Tongue (tissue), 2 donors: ENCODE results near the gene MSRB2. TPM values are rescaled to one million over a fixed set of nuclear protein-coding genes. Genes with fewer than 3 reads are reported as not detected.

Experiments used
- DNase-seq: peaks from one replicate; pipeline ENCODE4 v3.0.0-alpha.2; 2015
- total RNA-seq: library from RNA; depleted of rRNA; stranded (reverse); fragments of >200 nt; gene quantifications from one replicate; pipeline ENCODE4 v1.2.3, GENCODE V29; 2014

Gene MSRB2
- total RNA-seq, 1 donor from 2014 or later: 20.4 TPM

GRCh38 chr10:23111517-23112286, 16.3 kb downstream of the MSRB2 start:
- no peak for DNase-seq

DNA sequence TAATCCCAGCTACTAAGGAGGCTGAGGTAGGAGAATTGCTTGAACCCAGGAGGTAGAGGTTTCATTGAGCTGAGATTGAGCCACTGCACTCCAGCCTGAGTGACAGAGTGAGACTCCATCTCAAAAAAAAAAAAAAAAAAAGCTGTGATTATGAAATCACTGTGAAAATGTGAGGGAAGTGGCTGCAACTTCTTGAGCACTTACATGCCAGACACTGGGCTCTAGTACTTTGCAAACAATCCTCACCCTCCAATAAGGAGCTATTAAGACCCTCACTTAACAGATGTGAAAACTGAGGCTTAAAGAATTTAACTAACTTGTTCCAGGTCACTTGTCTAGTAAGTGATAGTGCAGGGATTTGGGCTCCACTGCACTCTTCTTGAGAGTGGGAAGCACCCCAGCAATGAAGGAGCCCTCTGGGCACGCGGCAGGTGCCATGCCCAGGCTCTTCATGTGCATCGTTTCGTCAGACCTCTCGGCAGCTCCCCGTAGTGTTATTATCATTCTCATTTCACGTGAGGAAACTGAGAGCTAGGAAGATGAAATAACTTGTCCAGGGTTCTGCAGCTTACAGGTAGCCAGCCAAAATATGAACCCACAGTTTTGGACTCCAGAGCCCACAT, 19.0 kb downstream of the MSRB2 start:
- no peak for DNase-seq

DNA sequence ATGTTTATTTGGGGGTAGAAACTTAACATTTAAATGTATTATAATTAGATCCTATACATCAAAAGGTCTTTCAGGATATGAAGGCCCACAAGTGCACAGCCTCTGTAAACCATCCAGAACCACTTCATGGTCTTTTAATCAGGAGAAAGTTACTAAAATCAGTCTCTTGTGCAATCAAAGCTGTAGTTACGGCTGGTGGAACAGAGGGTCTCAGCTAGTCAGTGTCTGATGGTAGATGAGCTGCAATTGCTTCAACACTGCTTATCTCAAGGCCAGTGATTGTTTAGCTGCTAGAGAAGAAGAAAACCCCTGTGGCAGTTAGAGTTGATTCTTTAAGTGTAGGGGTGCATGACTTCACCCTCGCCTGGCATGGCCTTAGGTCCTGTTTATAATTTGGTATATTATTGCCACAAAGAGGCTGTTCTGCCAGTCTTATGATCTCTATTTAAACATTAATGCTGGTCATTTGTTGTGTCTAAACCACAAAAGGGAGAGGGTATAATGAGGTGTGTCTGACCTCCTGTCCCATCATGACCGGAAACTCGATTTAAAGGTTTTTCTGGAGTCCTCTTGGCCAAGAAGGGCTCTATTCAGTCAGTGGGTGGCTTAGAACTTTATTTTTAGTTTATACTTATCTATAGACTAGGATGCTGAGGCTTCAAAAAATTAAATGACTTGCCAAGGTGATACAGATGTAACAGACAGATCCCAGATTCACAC, 21.3 kb downstream of the MSRB2 start:
- no peak for DNase-seq

DNA sequence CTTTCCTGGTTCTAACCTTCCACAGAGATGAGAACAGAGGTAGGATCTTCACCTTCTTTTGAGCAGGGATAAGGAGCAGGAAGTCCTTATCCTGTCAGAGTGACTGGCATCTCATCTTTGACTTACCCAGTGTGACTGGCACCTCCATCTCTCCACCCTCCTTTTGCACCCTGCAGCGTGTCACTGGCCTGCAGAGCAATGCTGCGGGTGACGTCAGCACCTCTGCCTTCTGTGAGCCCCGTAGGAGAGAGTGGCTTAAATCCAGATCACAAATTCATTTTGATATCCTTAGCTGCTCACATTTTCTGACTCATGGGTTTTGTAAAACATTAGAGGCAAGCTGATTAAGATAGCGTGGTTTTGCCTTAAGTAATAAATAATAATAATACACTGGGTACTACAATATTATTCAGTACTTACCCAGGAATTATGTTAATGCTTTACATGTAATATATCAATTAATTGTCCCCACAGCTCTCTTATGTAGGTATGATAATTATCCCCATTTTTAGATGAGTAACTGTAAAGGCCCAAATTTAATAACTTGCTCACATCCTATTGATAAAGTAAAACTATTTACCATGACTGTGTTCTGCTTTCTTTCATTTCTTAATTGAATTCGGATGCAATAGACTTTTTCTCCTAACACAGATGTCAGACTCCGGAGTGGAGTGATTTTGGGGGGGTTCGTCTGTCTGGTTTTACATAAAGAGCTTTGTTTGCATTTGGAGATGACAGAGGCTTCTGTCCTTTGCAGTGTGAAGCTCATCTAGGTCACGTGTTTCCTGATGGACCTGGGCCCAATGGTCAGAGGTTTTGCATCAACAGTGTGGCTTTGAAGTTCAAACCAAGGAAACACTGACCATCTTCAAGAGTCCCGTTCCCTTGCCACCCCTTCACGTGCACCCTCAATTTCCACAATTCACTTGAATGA, 24.9 kb downstream of the MSRB2 start:
- DNase-seq: no peak

GRCh38 chr10:23121135-23121534, 25.8 kb downstream of the MSRB2 start:
- no peak for DNase-seq

- DNase-seq: no peak
Observed at GRCh38 chr10:23136462-23136861, 41.1 kb downstream of the MSRB2 start.

DNA sequence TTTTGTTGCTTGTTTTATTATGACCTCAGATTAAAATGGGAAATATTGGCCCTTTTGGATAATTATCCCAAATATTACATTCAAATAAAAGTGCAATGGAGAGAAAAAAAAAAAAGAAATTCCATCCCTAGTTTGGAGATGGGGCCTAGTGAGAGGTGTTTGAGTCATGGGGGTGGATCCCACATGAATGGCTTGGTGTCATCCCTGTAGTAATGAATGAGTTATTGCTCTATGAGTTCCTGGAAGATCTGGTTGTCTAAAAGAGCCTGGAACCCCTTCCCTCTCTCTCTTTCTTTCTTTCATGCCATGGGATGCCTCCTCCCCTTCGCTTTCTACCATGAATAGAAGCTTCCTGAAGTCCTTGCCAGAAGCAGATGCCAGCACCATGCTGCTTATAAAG, 44.3 kb downstream of the MSRB2 start:
- no peak for DNase-seq

- no peak for DNase-seq
Observed at GRCh38 chr10:23141995-23142394, 46.6 kb downstream of the MSRB2 start.

DNA sequence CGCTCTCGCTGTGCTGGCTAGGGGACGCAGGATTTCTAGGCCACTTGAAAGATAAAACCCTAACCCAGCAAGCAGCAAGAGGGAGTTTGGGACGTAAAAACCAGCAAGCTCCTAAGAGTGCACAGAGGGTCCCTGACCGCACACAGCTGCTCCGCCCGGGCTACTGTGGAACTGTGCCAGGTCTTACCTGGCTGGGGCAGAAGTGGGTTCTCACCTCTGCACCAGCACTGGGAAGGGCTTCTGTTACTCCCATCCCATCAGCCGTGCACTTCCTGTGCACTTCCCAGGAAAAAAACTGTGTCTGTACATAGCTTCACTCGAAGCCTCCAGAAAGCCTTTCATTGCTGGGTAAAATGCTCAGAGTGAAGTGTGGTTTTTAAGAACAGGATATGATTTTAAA, 50.9 kb downstream of the MSRB2 start:
- DNase-seq: no peak

DNA sequence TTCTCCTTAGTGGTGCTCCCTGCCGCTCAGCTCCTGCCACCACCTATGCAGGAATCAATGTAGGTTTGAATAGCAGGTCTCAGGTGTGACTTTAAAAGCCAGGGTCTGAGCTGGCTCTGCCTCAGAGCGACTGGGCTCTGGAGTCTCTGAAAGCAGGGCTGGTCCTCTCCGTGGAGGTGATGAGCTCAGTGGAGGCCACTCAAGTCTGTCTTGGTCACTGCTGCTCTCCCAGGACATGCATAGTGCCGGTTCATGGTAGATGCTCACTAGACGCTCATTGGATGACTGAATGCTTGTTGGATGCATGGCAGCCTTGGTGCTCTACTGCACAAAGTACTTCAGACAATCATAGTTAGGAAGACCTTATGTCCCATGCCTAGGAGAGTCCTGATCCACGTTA, 51.7 kb downstream of the MSRB2 start:
- no peak for DNase-seq

DNA sequence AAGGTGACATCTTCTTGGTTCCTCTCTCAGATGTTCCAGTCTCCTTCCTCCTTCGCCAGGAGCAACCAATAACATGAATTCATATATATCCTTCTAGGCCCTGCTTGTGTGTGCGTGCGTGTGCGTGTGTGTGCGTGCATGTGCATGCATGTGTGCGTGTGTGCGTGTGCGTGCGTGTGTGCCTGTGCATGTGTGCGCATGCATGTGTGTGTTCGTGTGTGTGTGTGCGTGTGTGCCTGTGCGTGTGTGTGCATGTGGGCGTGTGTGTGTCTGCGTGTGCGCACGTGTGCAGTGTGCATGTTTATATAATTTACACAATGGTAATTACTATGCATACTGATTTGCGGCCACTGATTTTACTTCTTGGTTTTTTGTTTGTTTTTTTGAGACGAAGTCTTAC, 52.8 kb downstream of the MSRB2 start:
- DNase-seq: no peak

DNA sequence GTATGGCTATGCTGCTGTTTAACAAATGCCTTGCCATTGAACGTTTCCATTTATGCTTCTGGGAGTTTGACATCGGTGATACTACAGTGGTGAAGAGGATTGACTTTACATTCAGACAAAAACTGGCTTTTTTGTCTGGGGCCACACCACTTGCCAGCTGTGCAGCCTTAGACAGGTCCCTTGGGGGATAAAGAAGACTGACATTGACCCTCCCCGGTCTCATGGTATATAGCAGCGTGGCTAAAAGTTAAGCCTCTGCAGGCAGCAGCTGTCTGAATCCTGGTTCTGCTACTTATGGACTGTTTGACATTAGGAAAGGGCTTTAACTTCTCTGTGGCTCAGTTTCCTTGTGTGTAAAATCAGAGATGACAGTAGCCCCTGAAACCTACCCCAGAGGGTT, 54.7 kb downstream of the MSRB2 start:
- peak; percentile 80 for DNase-seq

- no peak for DNase-seq
Observed at GRCh38 chr10:23150610-23151009, 55.2 kb downstream of the MSRB2 start.

GRCh38 chr10:23151071-23151470, 55.7 kb downstream of the MSRB2 start:
- DNase-seq: peak; percentile 15

DNA sequence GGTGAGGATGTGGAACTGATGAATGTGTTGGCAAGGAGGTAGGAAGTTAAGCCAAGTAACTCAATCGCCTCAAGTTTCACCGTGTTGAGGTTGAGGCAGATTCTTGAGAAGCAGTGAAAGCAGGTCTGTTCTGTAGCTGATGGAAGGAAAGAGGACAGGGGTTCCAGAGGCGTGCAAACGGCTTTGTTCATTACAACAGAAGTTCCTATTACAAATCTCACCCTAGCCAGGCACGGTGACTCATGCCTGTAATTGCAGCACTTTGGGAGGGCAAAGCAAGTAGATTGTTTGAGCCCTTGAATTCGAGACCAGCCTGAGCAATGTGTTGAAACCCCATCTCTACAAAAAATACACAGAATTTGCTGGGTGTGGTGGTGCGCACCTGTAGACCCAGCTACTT, 59.8 kb downstream of the MSRB2 start:
- no peak for DNase-seq

GRCh38 chr10:23156447-23157150, 61.2 kb downstream of the MSRB2 start:
- DNase-seq: no peak

DNA sequence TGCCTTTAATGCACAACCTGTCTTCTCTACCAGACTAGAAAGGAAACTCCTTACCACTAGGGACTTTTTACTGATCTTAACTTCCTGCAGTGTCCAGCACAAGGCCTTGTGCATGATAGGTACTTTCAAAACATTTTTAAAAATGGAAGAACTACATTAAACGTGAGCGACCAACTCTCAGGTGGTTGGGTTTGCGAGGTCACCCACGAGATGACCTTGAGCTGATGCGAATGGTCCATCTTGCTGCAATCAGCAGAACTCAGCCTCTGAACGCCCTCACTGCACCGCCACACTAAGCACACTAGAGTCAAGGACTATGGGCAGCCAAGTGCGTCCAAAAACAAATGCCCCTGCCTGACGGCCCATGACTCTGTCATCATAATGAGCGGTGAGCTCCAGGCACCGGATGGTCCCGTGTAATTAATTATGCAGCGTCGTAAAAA, 61.9 kb downstream of the MSRB2 start:
- DNase-seq: no peak

DNA sequence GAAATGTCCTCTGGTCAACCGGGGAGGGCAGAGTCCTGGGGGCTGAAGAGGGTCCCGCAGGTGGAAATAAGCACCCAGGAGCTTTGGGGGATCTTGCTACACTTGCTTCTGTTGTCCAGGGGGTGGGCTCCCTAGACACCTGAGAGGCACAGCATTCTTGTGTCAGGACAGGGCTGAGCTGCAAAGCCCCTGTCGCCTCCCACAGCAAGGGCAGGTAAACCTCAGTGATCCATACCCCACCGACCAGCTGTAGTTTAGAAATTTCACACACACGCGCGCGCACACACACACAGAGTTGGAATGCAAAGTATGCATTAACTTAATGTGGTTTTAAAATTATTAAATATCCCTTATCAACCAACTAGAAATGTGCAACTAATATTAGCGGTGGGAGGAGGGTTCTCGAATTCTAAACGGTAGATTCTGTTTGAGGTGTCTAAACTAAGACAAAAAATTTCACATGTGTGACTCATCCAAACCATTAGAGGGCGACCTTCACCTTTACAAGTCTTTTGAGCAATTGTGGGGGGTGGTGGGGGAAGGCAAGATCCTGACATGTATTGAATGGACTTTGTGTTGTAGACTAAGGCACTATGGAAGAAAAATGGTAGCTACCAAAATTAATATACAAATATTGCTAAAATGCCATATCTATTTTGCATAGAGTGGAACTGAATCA, 62.5 kb downstream of the MSRB2 start:
- peak; percentile 38 for DNase-seq

- DNase-seq: peak; percentile 83
Observed at GRCh38 chr10:23158370-23158769, 63.0 kb downstream of the MSRB2 start.

GRCh38 chr10:23171232-23171876, 76.0 kb downstream of the MSRB2 start:
- DNase-seq: peak; percentile 76
